Endothelial cell of umbilical vein (primary cell): ENCODE results near the gene SCGB3A1. TPM values are rescaled to one million over a fixed set of nuclear protein-coding genes. Genes with fewer than 3 reads are reported as not detected.

Source experiments
- BruUV-seq: library from RNA; stranded (reverse); fragments of 400-500 nt; replicated peaks from 2 replicates; lab custom pipeline; 2021; lab: Mats Ljungman, UMichigan
- CTCF ChIA-PET: fragments of 300-600, 350-600 bp; sonication (Branson Sonifier 250); formaldehyde crosslinking; loops from one replicate; lab custom pipeline; 2021; ENCODE audit warnings: antibody characterized with exemption, inconsistent platforms; lab: Charles Lee
- POLR2A ChIA-PET: fragments of 300-600, 350-600 bp; sonication (Branson Sonifier 250); formaldehyde crosslinking; loops from one replicate; lab custom pipeline; 2021; ENCODE audit warnings: antibody characterized with exemption, inconsistent platforms; lab: Charles Lee
- DNase-seq: peaks from one replicate; pipeline ENCODE4 v3.0.0-alpha.2; 2011; ENCODE audit warnings: low read depth, low spot score
- FAIRE-seq: peaks from 2 replicates; lab custom pipeline; 2011; peaks lifted over from hg19 to GRCh38; lab: Jason Lieb, UNC
- H2AFZ ChIP-seq: 2 replicates; pipeline ENCODE4 v1.6.0; 2012; ENCODE audit warnings: low read depth, low read length, control low read depth, inconsistent platforms
- H3K27ac ChIP-seq: 2 replicates; pipeline ENCODE4 v1.5.1; 2011; ENCODE audit warnings: low read depth, mild to moderate bottlenecking, control low read depth, low read length, moderate library complexity; ENCODE audit not compliant: insufficient read depth
- H3K27me3 ChIP-seq, 2 experiments: 2 replicates each; pipeline versions ENCODE4 v1.6.0 to v1.6.1; 2011; ENCODE audit warnings: low read length in 2 of 2, mixed read lengths in 1 of 2; ENCODE audit not compliant: control insufficient read depth in 2 of 2, insufficient read depth in 2 of 2
- H3K36me3 ChIP-seq, 2 experiments: 2 replicates in 1 of 2; 3 replicates in 1 of 2; pipeline ENCODE4 v1.5.1; 2011; ENCODE audit warnings: low read length in 2 of 2, mild to moderate bottlenecking in 1 of 2, moderate library complexity in 1 of 2; ENCODE audit not compliant: control insufficient read depth in 2 of 2, insufficient read depth in 2 of 2; ENCODE audit errors: extremely low read depth in 1 of 2
- H3K4me1 ChIP-seq: 3 replicates; pipeline ENCODE4 v1.5.1; 2011; ENCODE audit warnings: mild to moderate bottlenecking, low read length; ENCODE audit not compliant: control insufficient read depth, insufficient read depth; ENCODE audit errors: extremely low read depth
- H3K4me2 ChIP-seq: 2 replicates; pipeline ENCODE4 v1.6.1; 2011; ENCODE audit warnings: low read length, control low read depth, mixed read lengths; ENCODE audit not compliant: insufficient read depth
- H3K4me3 ChIP-seq, 3 experiments: fragments of 200-600 bp in 1 of 3; sonication (generic), shearing (Covaris generic) in 1 of 3; replicated peaks in 1 of 3; 2 replicates each; pipeline ENCODE4 v1.5.1; 2011 to 2016; ENCODE audit warnings: control low read depth in 3 of 3, low read length in 3 of 3, mild to moderate bottlenecking in 2 of 3, inconsistent platforms in 1 of 3, low read depth in 1 of 3, moderate library complexity in 1 of 3; ENCODE audit not compliant: insufficient read depth in 1 of 3
- H3K79me2 ChIP-seq: 2 replicates; pipeline ENCODE4 v1.6.0; 2012; ENCODE audit warnings: low read length, inconsistent platforms; ENCODE audit not compliant: control insufficient read depth, insufficient read depth
- H3K9ac ChIP-seq: replicated peaks from 2 replicates; pipeline ENCODE3; 2011; ENCODE audit warnings: low read length, control low read depth; ENCODE audit not compliant: insufficient read depth; ENCODE audit errors: extremely low read depth
- H3K9me1 ChIP-seq: replicated peaks from 3 replicates; pipeline ENCODE4 v1.6.0; 2011; ENCODE audit warnings: mild to moderate bottlenecking, low read length; ENCODE audit not compliant: control insufficient read depth, insufficient read depth; ENCODE audit errors: extremely low read depth
- H3K9me3 ChIP-seq: replicated peaks from 2 replicates; pipeline ENCODE4 v1.5.1; 2012; ENCODE audit warnings: low read length, inconsistent platforms; ENCODE audit not compliant: control insufficient read depth, insufficient read depth
- H4K20me1 ChIP-seq: replicated peaks from 2 replicates; pipeline ENCODE3; 2011; ENCODE audit warnings: mild to moderate bottlenecking, low read length; ENCODE audit not compliant: control insufficient read depth, insufficient read depth; ENCODE audit errors: extremely low read depth
- EZH2 ChIP-seq: IDR thresholded peaks from 2 replicates; pipeline ENCODE4 v1.6.1; 2012; ENCODE audit warnings: borderline replicate concordance, low read depth, mild to moderate bottlenecking, moderate library complexity, low read length, inconsistent platforms; ENCODE audit not compliant: severe bottlenecking
- FOS ChIP-seq: IDR thresholded peaks from 2 replicates; pipeline ENCODE4 v1.6.1; 2011; ENCODE audit warnings: mild to moderate bottlenecking, low read length, moderate library complexity, borderline replicate concordance; ENCODE audit not compliant: insufficient read depth
- GATA2 ChIP-seq: IDR thresholded peaks from 2 replicates; pipeline ENCODE4 v1.7.0; 2011; ENCODE audit warnings: low read depth, mild to moderate bottlenecking, moderate library complexity, mixed read lengths, low read length; ENCODE audit not compliant: insufficient read length, insufficient read depth
- JUN ChIP-seq: IDR thresholded peaks from 2 replicates; pipeline ENCODE4 v1.6.1; 2011; ENCODE audit warnings: borderline replicate concordance, low read depth; ENCODE audit not compliant: insufficient read length, insufficient read depth
- MYC ChIP-seq: IDR thresholded peaks from one replicate; pipeline ENCODE4 v1.6.1; 2011; ENCODE audit warnings: mild to moderate bottlenecking, low read depth, low read length
- POLR2A ChIP-seq: IDR thresholded peaks from 2 replicates; pipeline ENCODE4 v1.6.1; 2012; ENCODE audit warnings: low read depth, mild to moderate bottlenecking, control low read depth, low read length
- POLR2AphosphoS5 ChIP-seq: IDR thresholded peaks from 2 replicates; pipeline ENCODE4 v1.6.1; 2012; ENCODE audit warnings: low read depth, mild to moderate bottlenecking, control low read depth, low read length, moderate library complexity; ENCODE audit not compliant: insufficient read depth
- dilution Hi-C: fragments of 300-500 bp; cut with MboI; formaldehyde crosslinking; loops from one replicate; pipeline ENCODE4 v1.15.0; 2019; ENCODE audit warnings: low sequenced_read_pairs; ENCODE audit not compliant: extremely low pct_ligation_motif_present
- intact Hi-C: fragments of 100-400 bp; cut with micrococcal nuclease; formaldehyde crosslinking; loops from one replicate; pipeline ENCODE4 v1.10.0; 2022
- polyA plus RNA-seq, 4 experiments: library from polyadenylated mRNA; depleted of rRNA in 3 of 4; stranded (reverse) in 3 of 4; unstranded in 1 of 4; fragments of >200 nt; gene quantifications; 2 replicates each; pipeline versions ENCODE4 v1.2.1 to v1.2.3, GENCODE V29; 2011 to 2012; ENCODE audit warnings: missing spikeins in 1 of 4
- total RNA-seq: library from RNA; stranded (reverse); gene quantifications from 2 replicates; pipeline ENCODE4 v1.2.3, GENCODE V29; 2021
- TF ChIP-seq, protein P1 (sequence below): IDR thresholded peaks from 2 replicates; pipeline ENCODE4 v1.6.1; 2011; ENCODE audit not compliant: insufficient read depth, insufficient read length
- TF ChIP-seq, protein P2 (sequence below), 2 donors: IDR thresholded peaks; 1 replicate in 1 of 2; 2 replicates in 1 of 2; pipeline ENCODE4 v1.5.1; 2011; ENCODE audit warnings: low read length in 2 of 2, mild to moderate bottlenecking in 2 of 2, moderate library complexity in 2 of 2, control low read depth in 1 of 2, inconsistent platforms in 1 of 2, low read depth in 1 of 2; ENCODE audit not compliant: insufficient read depth in 1 of 2; ENCODE audit errors: extremely low read depth in 1 of 2

SCGB3A1 gene
- total and polyA plus RNA-seq, 2 donors (not counting 3 experiments of a cell fraction or from before 2014, with no cell fraction given), result 0.73 TPM; not detected in 1

- H2AFZ ChIP-seq, result no peak overlapping the region
- intact Hi-C loops (no loop called here), dilution Hi-C loops (no loop called here)
- BruUV-seq, result no TSS peak
- H3K79me2 ChIP-seq, result no peaks in the 10 kb centered on the region
- H3K4me1 ChIP-seq, result peaks cover under 1% of the 10 kb centered on the region
- H4K20me1 ChIP-seq, result no peaks in the 10 kb centered on the region
- no peaks in the 10 kb centered on the region for H3K27me3 ChIP-seq
- ChIA-PET CTCF (no interaction called here), POLR2A (no interaction called here)
- no peaks in the 10 kb centered on the region for H3K9me1 ChIP-seq
- no peaks in the 10 kb centered on the region for H3K36me3 ChIP-seq
- no peaks in the 10 kb centered on the region for H3K9me3 ChIP-seq
- no peak overlapping the region for H3K4me2 ChIP-seq
- no peak for TF ChIP-seq EZH2
- TF ChIP-seq, protein P1, sequence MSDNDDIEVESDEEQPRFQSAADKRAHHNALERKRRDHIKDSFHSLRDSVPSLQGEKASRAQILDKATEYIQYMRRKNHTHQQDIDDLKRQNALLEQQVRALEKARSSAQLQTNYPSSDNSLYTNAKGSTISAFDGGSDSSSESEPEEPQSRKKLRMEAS, result no peak
- no peak for TF ChIP-seq FOS
- TF ChIP-seq GATA2, result no peak
- no peak for TF ChIP-seq MYC
- TF ChIP-seq POLR2AphosphoS5, result no peak
- TF ChIP-seq, protein P2, sequence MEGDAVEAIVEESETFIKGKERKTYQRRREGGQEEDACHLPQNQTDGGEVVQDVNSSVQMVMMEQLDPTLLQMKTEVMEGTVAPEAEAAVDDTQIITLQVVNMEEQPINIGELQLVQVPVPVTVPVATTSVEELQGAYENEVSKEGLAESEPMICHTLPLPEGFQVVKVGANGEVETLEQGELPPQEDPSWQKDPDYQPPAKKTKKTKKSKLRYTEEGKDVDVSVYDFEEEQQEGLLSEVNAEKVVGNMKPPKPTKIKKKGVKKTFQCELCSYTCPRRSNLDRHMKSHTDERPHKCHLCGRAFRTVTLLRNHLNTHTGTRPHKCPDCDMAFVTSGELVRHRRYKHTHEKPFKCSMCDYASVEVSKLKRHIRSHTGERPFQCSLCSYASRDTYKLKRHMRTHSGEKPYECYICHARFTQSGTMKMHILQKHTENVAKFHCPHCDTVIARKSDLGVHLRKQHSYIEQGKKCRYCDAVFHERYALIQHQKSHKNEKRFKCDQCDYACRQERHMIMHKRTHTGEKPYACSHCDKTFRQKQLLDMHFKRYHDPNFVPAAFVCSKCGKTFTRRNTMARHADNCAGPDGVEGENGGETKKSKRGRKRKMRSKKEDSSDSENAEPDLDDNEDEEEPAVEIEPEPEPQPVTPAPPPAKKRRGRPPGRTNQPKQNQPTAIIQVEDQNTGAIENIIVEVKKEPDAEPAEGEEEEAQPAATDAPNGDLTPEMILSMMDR (IDR thresholded peaks at IDR 0.05; ENCODE audit: extremely low read depth in 1 of 2, insufficient read depth in 1 of 2, low read depth in 1 of 2, low read length in 2 of 2), result no peak
- no peak for TF ChIP-seq POLR2A
- TF ChIP-seq JUN, result no peak
- no peak for FAIRE-seq
- no peak overlapping the region for H3K4me3 ChIP-seq
- no peak overlapping the region for H3K9ac ChIP-seq
- no peak overlapping the region for H3K27ac ChIP-seq
- DNase-seq, result no peak
Measured at GRCh38 chr5:180639287-180639686, 48.0 kb upstream of the SCGB3A1 start.
